GM18517 (cell line): ENCODE measurements around the gene TMEM125.

Source experiments
- ATAC-seq: cut with Tn5 transposase; IDR thresholded peaks from one replicate; pipeline ENCODE4 v1.9.1; 2021; ENCODE audit warnings: mild to moderate bottlenecking, moderate library complexity; ENCODE audit not compliant: unreplicated experiment

TMEM125 gene

GRCh38 chr1:43288785-43289706 is 19.3 kb downstream of the TMEM125 start:
- ATAC-seq, result no peak

DNA sequence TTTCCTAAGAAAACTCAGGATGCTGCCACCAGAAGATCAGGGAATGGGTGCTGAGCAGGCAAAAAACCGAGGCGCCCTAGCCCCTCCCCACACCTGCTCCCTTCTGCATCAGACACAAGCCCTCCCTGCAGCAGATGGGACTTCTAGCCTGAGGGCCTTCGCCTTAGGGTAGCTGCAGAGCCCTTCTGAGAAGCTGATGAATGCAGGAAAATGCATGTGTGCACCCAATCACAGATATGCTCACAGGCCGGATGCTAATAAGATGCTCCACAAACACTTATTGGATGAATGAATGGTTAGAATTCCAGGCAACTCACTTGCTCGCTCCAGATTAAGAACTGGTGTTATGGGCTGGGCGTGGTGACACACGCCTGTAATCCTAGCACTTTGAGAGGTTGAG is 22.4 kb downstream of the TMEM125 start:
- ATAC-seq, result no peak

DNA sequence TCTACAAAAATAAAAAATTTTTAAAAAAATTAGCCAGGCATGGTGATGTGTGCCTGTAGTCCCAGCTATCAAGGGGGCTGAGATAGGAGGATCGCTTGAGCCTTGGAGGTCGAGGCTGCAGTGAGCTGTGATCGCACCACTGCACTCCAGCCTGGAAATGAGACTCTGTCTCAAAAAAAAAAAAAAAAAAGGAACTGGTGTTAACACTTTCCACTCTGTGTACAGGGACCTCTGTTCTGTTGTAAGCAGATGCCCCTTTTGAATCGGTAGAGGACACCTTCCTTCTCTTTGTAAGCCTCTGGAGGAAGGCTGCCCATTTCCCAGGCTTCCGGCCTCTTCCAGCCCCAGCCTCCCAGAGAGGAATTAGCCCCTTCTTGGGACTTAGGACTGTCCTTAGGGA is 22.9 kb downstream of the TMEM125 start:
- no peak for ATAC-seq

DNA sequence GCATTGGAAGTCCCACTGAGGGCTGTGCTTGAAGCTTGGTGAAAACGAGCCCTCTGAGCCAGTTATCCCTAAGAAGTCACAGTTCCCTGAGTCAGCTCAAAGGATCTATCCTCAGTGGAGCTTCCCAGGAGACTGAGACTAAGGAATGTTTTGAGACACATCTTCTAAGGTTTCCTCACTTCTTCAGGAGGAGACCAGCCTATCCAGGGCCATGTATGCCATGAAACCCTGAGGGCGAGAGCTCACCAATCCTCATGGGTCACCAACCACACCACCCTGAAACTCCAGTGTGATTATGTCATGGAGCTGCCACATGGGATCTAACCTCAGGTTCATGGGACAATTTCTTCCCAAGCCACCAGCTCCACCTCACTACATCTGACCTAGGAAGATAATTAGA is 23.4 kb downstream of the TMEM125 start:
- no peak for ATAC-seq

GRCh38 chr1:43293896-43294760 is 24.3 kb downstream of the TMEM125 start:
- ATAC-seq, result no peak

DNA sequence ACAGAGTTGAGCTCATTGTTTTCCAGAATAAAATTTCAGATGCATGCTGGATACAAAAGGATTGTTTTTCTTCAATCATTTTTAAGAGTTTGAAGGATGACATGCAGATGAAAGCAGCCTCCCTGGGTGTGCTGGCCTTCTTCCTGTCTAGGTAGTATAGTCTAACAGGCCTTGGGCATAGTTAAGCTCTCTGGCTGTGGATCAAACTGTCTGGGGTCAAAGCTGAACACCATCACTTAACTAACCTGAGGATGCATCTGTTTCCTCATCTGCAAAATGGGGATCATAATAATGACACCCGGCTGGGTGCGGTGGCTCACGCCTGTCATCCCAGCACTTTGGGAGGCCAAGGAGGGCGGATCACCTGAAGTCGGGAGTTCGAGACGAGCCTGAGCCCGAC is 25.0 kb downstream of the TMEM125 start:
- no peak for ATAC-seq

- no peak for ATAC-seq
Observed at GRCh38 chr1:43296207-43296606, 26.4 kb downstream of the TMEM125 start.

GRCh38 chr1:43298055-43298454 is 28.3 kb downstream of the TMEM125 start:
- ATAC-seq, result no peak

GRCh38 chr1:43299101-43299500 is 29.3 kb downstream of the TMEM125 start:
- ATAC-seq, result no peak

DNA sequence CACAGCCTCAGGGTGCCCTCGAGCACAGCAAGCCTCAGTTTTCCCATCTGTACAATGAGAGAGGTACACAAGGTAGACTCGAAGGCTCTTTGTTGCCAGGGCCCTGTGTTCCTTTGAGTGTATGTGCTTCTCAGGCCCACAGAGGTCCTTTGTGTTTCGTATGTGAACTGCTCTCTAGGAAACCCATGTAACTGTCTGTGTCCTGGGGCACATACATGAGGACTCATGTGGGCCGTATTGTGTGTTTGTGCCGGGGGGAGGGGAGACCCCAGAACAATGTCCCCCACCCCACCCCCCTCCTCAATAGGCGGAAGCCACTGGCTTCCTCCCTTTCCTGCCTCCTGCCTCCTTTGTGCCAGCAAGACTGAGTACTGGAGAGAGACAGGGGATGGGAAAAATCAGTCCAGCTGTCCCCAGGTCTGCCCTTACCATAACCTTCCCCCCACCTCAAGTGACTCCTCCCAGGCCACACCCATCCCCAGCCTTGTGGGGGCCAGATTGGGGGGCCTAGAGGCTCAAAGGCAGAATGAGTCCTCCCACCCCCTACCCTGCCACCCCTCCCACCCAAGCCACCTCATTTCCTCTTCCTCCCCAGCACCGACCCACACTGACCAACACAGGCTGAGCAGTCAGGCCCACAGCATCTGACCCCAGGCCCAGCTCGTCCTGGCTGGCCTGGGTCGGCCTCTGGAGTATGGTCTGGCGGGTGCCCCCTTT is 30.8 kb downstream of the TMEM125 start, which contains the start of gene TIE1:
Gene TIE1 (plus strand): TSS at position 605 of the 717 bp plus-strand sequence. CDS start 90 bp downstream, at position 695.
- no peak for ATAC-seq

GRCh38 chr1:43302201-43302600 is 32.4 kb downstream of the TMEM125 start:
- ATAC-seq, result no peak

GRCh38 chr1:43302721-43303470 is 33.1 kb downstream of the TMEM125 start:
- no peak for ATAC-seq

GRCh38 chr1:43303471-43304313 is 33.9 kb downstream of the TMEM125 start:
- no peak for ATAC-seq

DNA sequence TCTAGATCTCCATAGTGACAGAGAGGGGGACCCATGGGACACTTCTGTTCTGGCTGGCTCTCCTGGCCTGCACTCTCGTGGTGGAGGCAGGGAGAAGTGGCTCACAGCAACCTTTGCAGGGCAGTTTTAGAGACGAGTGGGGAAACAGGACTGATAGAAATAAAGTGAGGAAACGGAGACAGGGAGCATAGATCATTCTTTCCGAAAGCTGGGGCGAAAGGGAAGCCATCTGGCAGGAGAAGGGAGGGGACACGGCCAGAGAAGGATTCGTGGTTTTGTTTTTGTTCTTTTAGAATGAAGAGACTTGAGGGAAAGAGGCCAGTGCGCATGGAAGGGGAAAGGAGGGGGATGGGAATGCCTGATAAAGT is 34.5 kb downstream of the TMEM125 start:
- ATAC-seq, result no peak

DNA sequence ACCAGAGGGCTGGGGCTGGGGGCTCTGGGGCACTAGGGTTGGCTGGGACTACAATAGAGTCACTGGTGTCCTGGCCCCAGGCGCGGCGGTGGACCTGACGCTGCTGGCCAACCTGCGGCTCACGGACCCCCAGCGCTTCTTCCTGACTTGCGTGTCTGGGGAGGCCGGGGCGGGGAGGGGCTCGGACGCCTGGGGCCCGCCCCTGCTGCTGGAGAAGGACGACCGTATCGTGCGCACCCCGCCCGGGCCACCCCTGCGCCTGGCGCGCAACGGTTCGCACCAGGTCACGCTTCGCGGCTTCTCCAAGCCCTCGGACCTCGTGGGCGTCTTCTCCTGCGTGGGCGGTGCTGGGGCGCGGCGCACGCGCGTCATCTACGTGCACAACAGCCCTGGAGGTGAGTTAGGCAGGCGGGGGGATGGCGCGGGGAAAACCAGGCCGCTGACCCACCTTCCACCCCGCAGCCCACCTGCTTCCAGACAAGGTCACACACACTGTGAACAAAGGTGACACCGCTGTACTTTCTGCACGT is 35.1 kb downstream of the TMEM125 start:
- ATAC-seq, result no peak

- no peak for ATAC-seq
Observed at GRCh38 chr1:43305461-43305860, 35.7 kb downstream of the TMEM125 start.

DNA sequence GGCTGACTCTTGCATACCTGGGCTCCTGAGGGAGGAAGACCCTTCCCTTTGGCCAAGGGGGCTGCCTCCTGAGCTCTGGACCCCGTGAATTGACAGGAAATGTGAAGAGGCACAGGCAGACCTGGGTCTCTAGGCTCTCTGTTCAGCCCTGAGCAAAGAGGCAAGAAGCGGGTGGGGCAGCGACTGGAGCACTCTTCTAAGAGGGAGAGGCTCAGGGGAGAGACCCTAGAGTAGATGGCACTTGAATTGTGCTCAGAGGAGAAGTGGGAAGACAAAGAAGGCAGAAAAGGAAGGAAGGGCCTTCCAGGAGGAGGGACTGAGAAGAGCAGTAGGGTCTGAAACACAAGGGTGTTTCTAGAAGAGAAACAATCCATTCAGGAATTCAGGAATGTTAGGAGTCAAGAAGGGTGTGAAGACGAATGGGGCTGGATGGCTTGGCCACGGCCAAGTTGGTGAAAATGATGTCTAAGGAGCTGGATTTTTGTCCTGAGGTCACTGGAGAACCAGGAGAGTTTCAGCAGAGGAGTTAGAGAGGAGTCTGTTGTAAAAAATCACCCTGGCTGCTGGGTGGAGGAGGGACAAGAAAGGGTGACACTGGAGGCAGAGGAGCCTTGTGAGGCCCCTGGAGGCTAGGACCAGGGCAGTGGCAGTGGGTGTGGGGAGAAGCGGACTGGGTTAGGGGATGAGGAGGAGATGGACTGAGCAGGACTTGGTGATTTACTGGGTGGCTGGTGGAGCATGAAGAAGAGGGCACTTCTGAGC is 36.3 kb downstream of the TMEM125 start:
- no peak for ATAC-seq

DNA sequence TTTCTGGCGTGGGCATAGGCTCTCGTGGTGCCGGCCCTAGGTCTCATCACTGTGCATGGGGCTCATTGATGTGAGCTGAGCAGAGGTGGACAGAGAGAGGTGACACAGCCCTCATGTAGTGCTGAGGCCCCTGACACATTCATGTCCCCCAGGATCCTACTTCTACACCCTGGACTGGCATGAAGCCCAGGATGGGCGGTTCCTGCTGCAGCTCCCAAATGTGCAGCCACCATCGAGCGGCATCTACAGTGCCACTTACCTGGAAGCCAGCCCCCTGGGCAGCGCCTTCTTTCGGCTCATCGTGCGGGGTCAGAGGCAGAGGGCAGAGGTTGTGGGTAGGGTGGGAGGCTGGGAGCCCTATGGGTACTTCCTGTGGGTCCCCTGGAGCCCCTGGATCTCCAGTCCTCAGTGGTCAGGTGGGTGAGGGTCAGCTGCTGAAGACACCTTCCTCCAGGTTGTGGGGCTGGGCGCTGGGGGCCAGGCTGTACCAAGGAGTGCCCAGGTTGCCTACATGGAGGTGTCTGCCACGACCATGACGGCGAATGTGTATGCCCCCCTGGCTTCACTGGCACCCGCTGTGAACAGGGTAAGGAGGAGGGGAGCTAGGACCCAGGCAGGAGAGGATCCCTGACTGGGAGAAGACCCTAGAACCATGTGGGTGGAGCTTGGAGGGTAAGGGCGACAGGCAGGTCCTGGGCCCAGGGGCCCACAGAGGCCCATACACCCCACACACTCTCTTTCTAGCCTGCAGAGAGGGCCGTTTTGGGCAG is 37.1 kb downstream of the TMEM125 start:
- ATAC-seq, result no peak
